Measurements from ENCODE around the gene FBXO46.
"Not testable (repeated sequence)": the region's sequence is repeated elsewhere in the genome, so short reads cannot be mapped to it uniquely, and the experiment has no call there.

The FBXO46 gene

GRCh38 chr19:45720065-45720464 lies 10.6 kb downstream of the FBXO46 start:
- DNase-seq, result not testable (repeated sequence)

GRCh38 chr19:45717983-45718650 lies 12.6 kb downstream of the FBXO46 start:
- no peak for DNase-seq

- DNase-seq, result peak; percentile 99
Measured at GRCh38 chr19:45717131-45717982, 13.3 kb downstream of the FBXO46 start.

DNA sequence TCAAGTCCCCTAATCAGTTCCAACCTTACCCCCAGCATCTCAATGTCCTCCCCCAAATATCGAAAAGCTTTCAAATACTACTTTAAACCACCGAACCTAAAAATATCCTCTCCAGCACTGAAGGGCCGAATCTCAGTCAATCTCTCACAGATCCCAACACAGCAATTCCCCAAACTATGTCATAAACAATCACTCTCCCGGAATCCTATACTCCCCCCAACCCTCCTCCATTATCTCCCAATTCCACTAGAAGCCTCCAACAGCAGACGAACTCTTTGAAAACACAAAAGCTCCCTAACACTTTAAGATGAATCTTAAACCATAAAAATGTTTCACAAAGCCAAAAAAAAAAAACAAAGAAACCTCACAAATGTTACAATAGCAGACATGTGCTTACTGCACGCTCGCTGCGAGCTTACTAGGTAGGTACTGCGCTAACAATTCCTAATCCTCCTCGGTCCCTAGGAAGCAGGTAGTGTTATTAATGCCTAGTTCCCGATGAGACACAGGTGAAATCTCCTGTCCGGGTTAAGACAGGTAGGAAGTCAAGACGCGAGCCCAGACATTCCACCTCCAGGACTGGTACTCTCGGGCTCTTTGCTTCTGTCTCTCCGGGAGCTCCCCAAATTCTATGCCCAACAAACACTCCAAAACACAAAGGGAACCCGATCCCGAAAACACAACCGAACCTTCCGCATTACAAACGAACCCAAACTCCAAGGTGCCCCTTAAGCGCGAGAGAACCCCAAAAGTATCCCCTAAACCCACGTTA lies 14.2 kb downstream of the FBXO46 start:
- no peak for DNase-seq

DNA sequence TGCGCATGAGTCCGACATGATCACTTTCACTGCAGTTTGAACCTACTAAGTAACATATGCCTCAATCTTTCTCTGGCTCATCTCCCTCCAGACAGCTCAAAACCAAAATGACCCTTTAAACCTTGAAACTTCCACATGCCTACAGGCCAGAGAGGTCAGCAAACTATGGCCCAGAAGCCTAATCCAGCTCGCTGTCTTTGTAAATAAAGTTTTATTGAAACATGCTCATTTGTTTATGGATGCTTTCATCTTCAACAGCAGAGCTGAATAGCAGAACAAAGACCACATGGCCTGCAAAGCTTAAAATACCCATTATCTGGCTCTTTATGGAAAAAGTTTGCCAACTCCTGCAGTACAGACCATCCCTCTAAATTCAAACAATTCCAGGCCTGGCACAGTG lies 15.6 kb downstream of the FBXO46 start:
- DNase-seq, result no peak

- DNase-seq, result no peak
Measured at GRCh38 chr19:45713141-45713540, 17.6 kb downstream of the FBXO46 start.

- no peak for DNase-seq
Measured at GRCh38 chr19:45712699-45713067, 18.0 kb downstream of the FBXO46 start.

DNA sequence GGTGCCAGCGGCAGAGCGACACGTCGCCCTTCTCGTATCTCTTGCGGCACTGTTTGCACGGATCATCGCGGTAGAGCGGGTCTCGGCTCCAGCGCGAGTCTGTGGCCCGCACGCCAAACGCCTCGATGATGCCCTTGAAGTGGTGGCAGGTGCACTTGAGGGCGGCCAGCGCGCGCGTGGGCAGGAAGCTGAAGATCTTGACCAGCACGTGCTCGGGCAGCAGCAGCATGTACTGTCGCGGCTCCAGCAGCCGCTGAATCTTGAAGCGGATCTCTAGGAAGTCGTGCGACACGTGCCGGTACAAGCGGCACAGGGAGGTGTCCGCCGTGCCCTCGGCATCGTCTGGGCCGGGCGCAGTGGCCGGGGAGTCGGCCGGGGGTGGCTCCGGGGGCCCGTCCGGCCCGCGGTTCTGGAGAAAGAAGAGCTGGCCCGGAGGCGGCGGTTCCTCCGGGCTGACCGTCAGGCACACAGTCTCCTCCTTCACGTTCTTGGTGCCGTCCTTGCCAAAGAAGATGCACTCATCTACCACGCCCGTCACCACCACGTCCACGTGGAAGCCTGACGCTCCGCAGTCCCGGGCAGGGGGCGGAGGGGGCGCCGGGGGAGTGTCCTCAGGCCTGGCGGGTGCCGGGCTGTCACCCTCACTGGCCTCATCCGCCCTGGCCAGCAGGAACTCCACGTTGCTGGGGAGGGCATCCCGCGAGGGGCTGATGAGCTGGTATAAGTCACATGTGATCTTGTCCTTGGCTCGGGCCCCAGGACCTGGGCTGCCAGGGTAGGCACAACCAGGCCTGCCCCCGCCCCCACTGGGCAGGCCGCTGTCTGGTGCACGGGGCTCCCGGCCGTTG lies 18.6 kb downstream of the FBXO46 start:
- DNase-seq, result no peak

GRCh38 chr19:45710356-45711130 lies 20.2 kb downstream of the FBXO46 start:
- no peak for DNase-seq

DNA sequence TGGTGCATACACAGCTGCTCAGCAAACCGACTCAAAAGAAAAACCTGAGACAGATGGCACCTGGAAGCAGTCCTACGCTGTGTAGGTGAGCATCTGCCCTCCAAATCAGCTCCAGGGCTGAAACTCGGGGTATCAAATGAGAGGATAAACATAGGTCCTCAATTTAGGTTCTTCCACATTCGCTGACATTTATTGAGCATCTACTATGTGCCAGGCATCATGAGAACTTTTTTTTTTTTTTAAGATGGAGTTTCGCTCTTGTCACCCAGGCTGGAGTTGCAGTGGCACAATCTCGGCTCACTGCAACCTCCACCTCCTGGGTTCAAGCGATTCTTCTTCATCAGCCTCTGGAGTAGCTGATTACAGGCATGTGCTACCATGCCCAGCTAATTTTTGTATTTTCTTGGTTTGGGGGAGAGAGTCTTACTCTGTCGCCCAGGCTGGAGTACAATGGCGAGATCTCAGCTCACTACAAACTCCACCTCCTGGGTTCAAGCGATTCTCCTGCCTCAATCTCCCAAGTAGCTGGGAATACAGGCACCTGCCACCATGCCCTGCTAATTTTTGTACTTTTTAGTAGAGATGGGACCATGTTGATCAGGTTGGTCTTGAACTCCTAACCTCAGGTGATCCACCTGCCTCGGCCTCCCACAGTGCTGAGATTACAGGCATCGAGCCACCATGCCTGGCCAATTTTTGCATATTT lies 24.8 kb downstream of the FBXO46 start:
- no peak for DNase-seq

DNA sequence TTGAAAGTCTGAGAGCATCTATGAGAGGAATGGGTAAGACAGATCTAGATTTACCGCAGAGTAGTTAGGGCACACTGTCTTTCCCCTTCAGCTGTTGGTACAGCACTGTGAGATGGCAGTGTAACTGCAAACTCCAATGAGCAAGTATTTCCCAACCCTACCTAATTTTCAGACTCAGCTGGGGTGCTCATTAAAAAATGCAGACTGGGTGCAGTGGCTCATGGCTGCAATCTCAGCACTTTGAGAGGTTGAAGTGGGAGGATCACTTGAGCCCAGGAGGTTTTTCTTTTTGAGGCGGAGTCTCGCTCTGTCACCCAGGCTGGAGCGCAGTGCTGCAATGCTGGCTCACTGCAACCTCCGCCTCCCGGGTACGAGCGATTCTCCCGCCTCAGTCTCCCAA lies 25.6 kb downstream of the FBXO46 start:
- DNase-seq, result no peak

DNA sequence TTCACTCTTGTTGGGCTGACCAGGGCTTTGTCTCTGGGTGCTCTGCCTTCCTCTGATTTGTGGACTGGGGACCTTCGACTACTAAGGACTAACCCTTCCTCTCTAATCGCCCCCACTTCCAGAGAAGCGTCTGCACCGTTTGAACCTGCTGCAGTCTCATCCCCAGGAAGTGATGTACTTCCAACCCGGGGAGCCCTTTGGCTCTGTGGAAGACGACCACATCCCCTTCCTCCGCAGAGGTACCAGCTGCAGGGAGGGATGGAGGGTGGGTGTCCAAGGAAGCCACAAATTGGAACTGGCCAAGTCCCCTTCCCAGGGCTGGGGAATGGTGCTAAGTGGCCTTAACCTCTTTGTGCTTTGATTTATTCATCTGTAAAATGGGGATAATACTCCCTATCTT lies 29.0 kb downstream of the FBXO46 start:
- no peak for DNase-seq

DNA sequence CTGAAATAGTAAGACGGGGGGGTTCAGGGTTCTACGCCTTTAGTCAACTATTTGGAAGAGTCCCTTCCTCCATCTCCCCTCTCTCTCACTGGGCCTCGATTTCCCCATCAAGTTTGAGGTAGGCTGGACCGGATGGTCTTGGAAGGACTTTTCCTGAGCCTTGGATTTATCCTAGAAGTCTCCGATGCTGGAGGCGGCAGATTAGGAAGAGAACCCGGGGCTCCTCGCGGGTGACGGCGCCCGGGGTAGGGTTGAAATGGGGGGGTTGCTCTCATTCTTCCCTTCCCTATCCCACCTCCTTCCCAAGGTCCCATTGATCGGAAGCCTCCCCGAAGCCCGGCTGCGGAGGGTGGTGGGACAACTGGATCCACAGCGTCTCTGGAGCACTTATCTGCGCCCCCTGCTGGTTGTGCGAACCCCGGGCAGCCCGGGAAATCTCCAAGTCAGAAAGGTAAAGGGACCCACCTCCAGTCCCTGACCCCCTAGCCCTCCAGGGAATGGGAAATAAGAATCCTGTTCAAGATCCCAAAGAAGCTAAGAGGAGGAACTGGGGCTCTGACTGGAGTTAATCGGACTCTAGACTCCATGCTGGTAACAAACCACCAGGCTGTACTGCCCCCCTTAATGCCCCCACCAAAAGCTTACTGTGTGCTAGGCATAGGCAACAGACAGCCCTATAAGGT lies 37.4 kb downstream of the FBXO46 start:
- DNase-seq, result peak; percentile 65 to 67

DNA sequence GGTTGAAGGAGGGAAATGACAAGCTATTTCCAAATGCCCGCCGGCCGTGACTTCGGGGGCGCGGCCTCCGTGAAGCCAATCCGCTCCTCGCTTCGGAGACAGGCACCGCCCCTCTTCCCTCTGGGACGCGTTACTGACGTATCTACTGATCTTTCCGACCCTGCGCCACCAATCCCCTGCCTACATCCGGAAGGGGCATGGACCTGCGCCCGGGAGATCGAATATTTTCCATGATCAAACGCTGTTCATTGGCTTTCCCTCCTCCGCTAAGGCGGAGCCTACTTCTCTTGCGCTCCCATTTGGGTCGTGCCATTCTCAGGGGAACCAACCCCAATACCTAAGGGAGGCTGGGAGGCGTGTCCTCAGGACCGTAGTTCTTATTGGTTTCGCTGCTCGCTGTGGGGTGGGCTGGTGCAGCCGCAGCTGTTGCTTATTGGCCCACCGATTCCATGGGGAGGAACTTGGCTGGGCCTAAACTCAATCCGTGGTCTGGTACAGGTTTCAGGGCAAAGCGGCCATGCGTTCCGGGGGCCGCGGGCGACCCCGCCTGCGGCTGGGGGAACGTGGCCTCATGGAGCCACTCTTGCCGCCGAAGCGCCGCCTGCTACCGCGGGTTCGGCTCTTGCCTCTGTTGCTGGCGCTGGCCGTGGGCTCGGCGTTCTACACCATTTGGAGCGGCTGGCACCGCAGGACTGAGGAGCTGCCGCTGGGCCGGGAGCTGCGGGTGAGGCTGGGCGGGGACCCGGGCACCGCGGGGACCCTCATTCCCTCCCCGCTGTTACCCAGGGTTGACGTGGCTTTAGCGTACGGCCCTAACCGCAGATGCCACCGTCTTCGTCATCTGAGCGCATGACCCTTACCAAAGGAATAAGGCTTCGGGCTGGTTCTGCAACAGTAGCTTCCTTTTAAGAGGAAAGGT lies 38.2 kb downstream of the FBXO46 start, which contains the start of gene QPCTL:
Gene QPCTL, plus strand, starts transcription at position 480 of the 919 bp plus-strand sequence. Its CDS starts 38 bp downstream, at position 518.
- DNase-seq, result peak; percentile 99

DNA sequence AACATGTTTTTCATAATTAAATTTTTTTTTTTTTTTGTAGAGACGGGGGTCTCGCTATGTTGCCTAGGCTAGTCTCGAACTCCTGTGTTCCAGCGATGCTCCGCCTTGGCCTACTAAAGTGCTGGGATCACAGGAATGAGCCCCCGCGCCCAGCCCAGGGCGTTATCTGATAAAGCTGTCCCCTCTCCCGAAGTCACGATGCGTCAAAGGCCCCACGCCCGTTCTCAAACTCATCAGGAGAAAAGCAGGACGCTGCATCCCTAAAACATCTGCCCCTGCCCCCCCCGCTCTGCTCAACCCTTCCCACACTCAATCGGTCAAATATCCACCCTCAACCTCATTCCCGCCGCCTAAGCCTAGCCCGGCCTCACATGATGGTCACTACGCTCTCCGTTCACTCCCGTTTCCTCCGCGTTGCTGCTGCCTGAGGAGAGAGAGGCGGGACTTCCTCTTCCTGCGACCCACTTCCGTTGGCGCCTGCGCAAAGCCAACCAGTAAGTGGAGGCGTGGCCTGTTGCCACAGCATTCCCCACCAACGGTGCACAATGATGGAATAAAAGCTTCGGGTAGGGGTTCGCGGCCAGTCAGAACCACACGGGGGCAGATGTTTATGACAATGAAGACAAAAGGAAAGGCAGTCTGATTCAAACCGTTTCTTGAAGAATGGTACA lies 39.0 kb downstream of the FBXO46 start, which contains the start of gene SNRPD2:
Gene SNRPD2, minus strand, starts transcription at position 438 of the 671 bp plus-strand sequence. Its CDS starts 65 bp downstream, at position 373.
- DNase-seq, result peak; percentile 93 to 94

GRCh38 chr19:45687599-45687998 lies 43.1 kb downstream of the FBXO46 start:
- no peak for DNase-seq

DNA sequence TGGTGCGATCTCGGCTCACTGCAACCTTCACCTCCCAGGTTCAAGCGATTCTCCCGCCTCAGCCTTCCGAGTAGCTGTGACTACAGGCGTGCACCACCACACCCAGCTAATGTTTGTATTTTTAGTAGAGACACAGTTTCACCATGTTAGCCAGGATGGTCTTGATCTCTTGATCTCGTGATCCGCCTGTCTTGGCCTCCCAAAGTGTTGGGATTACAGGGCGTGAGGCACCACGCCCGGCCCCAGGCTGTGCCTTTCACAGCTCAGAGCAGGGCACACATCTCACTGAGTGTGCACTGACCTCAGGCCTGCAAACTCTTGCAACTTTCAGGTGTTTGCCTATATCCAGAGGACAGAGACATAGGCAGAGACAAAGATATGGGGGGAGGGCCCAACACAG lies 45.7 kb downstream of the FBXO46 start:
- DNase-seq, result not testable (repeated sequence)

DNA sequence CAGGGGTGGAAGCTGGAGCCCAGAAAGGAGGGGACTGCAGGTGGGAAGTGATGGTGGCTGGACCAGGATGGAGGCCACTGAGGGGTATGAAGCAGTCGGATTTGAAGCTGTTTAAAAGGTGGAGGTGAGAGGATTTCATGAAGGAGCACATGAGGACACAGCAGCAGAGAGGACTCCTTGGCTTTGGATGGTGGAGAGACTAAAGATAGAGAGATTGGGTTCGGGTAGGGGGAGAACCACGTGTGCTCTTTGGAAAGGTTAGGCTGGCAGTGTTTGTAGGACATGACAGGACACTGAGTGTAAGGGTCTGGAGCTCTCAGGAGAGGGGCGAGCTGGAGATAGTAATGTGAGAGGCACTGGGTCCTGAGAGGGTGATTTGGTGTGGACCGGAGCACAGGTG lies 47.8 kb downstream of the FBXO46 start:
- DNase-seq, result no peak

Measured in CD4-positive, alpha-beta T cell treated with Interleukin-4 for 1 hour (primary cell).